GM18517 (cell line): ENCODE data around the gene NAALADL2.

ENCODE experiments used
- ATAC-seq: cut with Tn5 transposase; IDR thresholded peaks from one replicate; pipeline ENCODE4 v1.9.1; 2021; ENCODE audit warnings: mild to moderate bottlenecking, moderate library complexity; ENCODE audit not compliant: unreplicated experiment

NAALADL2 gene

DNA sequence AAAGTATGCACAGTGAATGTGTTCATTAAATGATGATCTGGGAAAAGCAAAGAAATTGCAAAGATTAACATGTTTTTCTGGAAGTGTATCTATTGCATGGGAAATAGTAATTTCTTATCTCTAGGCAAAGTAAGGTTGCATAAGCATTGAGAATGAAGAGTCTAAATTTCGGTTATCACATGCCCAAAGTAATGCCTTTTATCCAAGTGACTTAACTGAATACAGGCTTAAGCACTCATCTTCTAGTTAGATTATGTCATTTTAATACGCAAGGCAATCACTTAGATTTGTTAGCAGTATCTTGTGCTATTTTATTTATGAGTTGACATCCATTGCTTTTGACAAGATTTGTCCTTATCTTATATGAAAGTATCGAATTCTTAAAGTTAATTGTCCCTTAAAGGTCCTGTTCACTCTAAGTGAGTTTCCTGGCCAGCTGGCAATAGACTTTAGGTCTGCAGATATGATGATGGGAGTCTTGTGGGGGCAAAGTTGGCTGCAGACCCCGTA, 100.5 kb downstream of the NAALADL2 start:
- no peak for ATAC-seq

DNA sequence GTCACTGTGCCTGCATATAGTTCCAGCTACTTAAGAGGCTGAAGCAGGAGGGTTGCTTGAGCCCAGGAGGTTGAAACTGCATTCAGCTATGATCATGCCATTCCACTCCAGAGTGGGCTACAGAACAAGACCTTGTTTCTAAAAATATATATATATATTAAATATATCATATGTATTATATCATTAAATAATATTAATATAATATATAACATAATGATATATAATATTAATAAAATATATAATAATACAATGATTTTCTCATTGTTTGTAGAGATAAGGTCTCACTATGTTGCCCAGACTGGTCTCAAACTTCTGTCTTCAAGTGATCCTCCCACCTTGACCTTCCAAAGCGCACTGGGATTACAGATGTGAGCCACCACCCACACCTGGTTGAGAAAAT, 101.8 kb downstream of the NAALADL2 start:
- no peak for ATAC-seq

DNA sequence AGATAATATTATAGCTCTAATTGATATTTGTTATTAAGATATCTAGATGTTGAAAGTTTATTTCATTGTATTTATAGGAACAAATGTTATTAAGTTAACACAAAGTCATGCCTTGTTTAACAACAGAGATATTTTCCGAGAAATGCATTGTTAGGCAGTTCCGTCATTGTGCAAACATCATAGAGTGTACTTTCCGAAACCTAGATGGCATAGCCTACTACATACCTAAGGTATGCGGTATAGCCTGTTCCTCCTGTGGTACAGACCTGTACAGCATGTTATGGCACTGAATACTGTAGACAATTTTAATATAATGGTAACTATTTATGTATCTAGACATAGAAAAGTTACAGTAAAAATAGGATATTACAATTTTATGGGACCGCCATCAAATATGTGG, 114.3 kb downstream of the NAALADL2 start:
- no peak for ATAC-seq

DNA sequence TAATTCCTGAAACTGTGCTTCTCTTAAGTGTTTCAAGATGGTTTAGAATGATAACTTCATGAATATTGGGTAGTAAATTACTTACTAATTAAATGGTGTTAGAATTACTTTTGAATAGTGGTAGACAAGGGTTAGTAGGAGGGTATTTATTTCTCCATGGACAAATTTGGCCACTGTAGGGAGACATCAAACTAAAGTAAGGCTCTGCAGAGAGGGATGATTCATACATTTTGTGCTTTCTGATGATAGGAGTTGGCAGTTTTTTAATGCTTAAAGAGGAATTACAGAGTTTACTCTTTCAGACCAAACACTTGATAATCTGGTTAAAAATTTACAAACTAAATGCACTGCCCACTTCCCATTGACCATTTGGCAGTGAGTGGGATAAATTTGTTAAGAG, 127.6 kb downstream of the NAALADL2 start:
- no peak for ATAC-seq

DNA sequence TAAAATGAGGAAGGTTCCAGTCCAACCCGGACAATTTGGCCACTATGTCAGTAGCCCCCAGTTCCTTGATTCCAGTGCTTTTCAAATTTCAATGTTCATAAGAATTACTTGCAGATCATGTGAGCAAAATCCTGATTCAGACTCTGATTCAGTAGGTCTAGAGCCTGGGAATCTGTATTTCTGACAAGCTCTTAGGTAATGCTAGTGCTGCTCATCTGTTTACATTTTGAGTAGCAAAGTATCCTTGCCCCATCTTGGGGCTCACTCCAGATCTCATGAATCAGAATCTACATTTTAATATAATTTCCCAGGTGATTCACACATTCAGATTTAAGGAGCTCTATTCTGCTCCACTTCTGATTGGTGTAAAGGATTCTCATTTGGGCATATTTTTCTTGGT, 142.0 kb downstream of the NAALADL2 start:
- no peak for ATAC-seq

DNA sequence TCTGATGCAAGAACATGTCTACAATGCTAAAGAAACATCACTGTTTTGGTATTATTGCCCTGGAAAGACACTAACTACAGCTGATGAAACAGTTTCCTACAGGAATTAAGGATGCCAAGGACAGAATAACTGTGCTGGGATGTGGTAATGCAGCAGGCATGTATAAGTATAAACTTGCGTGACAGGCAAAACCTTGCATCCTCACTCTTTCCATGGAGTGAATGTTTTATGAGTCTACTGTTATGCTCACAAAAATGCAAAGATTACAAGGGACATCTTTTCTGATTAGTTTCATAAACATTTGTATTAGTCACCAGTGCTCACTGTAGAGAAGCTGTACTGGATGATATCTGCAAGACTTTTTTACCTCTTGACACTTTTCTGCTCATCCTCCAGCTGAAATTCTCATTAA, 143.6 kb downstream of the NAALADL2 start:
- no peak for ATAC-seq

DNA sequence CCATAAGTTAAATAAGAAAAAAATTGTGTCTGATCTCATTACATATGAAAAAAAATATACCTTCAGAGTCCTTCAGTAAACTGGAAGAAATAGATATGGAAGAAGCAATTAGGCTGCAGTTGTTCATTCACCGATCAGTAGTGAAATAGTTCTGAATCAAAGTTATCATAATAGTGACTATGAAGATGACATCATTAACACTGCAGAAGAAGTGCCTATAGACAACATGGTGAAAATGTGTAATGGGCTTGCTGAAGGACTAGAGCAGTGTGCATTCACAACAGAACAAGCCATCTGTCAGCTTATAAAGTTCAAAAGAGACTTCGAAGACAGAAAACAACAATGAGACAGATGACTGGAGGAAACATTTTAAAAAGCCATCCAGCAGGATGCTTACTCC, 144.5 kb downstream of the NAALADL2 start:
- ATAC-seq, result no peak

DNA sequence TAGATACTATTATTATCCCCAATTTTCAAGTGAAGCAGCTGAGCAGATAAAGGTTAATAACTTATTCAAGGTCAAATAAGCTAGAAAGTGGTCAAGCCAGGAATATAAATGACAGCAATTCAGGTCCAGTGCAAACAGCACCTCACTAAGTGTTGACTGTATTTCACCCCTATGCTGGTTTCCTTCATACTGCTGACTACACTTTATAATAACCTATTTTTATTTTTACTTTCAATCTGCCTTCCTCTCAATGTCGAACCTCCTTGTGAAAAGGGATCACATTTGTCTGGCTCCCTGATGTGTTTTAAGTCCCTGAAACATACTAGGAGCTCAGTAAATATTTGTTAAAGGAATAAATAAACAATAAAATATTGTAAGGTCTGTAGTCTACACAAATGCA, 146.1 kb downstream of the NAALADL2 start:
- ATAC-seq, result no peak

DNA sequence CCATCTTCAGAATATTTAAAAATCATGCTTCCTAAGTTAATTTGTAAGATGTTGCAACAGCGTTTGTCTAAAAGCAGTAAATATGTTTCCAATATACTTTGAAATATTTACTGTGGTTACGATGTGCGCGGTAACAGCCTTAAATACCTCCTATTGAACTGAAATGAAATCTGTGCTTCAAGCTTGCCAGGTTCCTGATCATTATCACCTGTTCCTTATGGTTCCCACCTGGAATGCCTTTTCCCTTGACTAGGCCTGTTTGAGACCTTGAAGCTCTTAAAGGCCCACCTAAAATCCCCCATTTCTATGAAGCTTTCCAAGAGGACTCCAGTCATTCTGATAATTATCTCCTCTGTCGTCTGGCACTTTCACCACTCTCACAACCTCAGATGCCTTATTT, 146.7 kb downstream of the NAALADL2 start:
- no peak for ATAC-seq

DNA sequence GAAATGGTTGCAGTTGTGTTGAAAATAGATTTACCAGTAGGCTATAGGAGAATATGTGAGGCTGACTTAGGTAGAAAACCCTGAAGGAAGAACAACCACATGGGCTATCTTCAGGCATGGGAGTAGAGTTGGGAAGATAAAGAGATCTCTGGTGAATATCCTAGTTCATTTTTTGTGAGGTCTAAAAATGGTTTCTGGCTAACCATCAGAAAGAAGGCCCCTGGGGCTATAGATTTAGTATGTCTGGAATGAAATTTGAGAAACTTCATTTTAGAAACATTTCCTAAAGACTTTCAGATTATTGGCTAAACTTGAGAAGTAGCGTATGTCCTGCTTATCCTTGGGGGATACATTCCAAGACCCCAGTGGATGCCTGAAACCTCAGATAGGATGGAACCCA, 148.2 kb downstream of the NAALADL2 start:
- ATAC-seq, result no peak

DNA sequence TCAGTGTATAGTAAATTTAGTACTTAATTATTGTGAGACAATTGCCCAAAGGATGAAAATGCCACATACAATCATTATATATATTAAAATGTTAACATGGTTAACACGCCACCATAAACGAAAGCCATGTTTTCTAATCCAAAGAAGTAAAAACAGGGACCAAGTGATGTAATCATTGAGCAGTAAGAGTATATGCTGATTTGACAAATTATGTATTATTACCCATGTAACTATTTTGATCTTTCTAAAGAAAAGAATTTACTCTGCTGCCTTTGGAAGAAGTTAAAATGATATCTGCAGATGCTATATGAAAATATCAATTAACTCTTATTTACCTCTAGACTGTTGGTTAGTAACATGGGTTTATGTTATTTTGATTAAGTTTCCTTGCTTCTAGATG, 150.2 kb downstream of the NAALADL2 start:
- no peak for ATAC-seq

DNA sequence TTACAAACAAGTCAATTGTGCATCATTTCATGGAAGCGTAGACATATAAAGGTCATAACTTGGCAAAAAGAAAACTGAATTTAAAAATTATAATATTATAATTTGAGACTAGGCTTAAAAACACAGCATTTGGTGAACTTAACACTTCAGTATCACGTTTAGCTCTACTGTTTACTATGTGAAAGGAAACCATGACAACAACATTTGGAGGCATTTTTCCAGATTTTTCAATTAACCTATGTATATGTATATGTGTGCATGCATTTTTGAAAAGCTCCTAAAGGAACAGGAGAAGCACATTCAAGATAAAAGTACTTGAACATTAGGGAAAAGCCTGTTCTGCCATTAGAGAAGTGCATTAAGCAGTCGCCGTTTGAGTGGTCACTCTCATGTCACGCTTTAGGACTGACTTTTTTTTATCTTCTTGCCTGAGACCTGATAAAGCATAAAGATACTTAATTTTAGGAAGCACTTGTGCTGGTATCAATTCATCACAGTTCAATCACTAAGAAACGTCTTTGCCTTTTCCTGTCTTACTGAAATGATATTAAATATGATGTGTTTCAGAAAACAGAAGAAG, 156.0 kb downstream of the NAALADL2 start:
- ATAC-seq, result no peak

DNA sequence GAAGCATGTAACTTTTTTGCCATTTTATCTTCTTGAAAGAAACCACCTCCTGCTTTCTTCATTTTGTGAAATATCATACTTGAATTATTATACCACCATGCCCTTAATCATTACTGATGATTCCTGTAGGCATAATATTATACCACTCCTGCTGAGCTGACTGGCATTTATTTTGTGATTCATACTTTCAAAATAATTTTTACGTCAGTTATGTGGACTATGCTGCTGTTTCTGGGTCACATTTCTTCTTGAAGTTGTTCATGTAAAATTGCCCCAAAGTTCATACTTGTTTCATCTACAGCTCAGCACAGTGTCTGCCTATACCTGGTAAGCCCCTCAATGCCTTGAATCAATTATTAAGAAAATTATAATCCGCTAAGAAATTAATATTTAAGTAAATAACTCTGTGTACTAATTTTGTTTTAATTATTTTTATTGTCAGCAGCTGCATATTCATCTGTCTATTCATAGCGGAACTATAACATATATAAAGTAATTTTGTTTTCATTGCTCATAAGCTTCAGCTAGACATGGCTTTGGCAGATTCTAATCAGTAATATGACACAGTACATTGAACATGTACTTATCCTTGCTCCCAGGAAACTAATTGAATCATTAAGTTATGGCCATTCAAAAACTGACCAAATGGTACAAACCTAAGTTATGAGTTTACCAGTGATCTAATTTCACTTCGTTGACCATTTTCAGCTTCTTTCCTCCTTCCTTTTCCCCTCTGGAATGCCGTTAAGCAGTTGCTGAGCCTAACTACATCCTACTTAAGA, 160.0 kb downstream of the NAALADL2 start:
- no peak for ATAC-seq

DNA sequence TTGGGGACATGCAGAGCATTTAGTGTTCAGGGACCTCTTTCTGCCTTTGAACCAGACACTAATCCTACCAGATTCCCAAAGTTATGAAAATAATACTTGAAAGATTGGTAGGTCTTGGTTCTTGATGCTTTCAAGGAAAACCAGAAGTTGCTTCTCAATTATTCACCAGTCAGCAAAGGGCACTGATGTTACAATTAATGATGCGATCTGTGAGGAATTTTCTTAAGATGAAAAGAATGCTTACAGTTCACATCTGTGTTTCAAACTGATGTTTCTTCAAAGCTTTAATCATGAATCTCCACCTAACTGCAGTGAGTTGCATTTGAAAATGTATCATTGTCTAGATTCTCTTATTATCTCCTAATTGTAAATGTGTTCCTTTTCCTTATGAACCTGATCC, 161.0 kb downstream of the NAALADL2 start:
- no peak for ATAC-seq

DNA sequence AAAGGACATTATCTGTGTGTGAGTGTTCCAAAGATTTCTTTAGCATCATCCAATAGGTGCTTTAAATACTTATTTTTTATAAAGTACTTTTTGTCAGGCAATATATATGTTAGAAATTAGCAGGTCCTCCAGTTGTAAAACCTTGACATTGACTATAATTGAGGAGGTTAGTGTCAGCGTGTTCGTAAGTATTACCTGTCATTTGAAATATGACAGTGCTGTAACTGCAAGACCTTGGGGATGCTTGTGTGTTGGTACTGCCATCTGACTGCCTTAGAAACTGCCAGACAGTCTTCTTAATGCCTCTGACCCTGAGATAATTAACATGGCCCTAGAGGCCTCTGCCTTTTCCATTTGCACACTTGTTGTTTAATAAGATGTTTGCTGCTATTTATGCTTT, 170.7 kb downstream of the NAALADL2 start:
- no peak for ATAC-seq

DNA sequence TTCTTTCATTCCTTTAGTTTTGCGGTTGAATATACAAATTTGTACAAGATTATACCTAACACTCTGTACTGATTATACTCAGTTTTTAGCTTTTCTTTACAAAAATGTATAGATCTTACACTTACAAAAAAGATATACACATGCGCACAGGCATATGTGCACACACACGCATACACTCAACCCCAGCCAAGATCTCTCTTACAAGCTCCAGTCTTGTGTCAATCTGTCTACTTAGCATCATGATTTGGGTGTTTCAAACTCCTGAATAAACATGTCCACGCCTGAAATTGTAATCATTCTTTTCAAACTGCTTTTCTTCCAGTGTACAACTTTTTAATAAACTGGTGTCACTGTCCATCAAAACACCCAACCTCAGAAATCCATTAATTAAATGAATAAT, 180.7 kb downstream of the NAALADL2 start:
- ATAC-seq, result no peak

DNA sequence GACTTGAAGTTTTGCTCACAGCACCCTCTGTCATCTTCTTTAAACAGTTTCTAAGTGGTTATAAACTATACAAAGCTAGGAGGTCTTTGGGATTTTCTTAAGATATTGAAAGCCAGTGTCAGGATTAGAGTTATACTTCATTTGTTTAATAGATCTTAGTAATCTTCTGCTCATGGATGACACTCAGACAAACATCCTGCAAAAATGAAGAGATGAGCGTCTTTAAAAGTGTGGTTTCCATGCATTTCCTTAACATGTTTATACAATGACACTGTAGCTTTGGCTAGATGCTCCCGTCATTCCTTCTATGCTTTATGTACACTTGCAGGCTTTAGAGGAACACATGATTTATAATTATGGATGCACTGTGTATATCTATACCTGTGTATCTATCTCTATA, 182.2 kb downstream of the NAALADL2 start:
- ATAC-seq, result no peak

DNA sequence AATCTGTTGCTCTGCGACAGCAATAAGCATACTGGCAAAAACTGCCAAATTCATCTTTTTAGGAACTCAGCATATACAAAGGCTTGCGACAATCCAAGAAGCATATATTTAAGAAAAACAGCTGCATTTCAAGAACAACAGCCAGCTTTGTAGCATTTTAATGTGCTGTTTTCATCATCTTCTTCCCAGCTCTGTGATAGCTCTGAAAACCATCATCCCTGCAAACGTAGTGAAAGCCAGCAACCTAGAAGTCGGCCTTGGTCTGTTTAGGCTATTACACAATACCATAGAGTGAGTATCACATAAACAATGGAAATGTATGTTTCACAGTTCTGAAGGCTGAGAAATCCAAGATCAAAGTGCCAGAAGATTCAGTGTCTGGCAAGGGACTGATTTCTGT, 187.5 kb downstream of the NAALADL2 start:
- ATAC-seq, result no peak

DNA sequence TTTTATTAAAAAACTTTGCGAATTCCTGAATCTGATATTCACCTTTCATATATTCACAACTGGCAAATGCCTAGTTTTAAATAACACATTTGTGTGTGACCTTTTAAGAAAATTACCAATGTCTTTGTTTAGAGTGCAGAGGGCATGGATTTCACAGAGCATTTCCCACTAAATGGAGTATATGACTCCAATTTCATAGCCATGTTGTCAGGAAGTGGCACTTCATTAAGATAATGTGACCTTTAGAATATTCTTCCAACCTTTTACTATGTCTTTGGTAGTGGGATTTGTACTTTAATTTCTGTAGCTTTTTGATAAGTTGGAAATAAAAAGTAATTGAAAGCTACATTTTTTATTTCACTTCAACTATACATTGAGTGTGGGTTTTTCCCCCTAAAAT, 188.7 kb downstream of the NAALADL2 start:
- no peak for ATAC-seq

DNA sequence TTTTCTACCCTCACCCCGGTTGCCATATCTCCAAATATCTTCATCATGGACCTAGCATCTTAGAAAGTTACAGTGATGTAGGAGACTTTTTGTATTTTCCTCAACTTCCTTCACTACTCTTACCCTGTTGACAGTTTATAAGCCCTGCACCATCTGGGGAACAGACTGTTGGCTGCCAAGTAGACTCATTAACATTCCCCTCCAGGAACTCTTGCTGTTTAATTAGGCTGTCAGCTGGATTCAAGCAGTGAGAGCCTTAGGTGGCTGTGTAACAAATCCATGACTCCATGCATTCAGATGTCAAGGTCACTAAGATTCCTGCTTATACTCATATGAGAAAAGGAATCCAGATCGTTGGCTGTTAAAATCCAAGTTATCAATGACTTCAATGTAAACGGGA, 198.3 kb downstream of the NAALADL2 start:
- ATAC-seq, result no peak

DNA sequence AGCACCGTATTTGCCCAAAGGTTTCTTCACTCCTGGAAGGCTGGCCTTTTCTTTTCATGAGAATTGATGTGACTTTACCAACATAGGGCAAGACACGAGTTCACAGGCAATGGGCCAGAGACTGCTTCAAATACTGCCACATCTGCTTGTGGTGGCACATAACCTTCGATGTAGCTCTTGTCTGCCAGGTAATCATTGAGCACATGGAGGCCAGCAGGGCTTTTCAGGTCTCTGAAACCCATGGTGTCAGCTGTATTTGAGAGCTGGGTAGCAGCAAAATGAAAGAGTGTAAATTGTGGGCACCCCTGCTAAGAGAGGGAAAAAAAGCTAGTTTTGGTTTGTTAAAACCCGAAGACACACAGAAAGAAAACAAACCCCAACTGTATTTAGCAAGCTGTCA, 200.7 kb downstream of the NAALADL2 start:
- no peak for ATAC-seq

DNA sequence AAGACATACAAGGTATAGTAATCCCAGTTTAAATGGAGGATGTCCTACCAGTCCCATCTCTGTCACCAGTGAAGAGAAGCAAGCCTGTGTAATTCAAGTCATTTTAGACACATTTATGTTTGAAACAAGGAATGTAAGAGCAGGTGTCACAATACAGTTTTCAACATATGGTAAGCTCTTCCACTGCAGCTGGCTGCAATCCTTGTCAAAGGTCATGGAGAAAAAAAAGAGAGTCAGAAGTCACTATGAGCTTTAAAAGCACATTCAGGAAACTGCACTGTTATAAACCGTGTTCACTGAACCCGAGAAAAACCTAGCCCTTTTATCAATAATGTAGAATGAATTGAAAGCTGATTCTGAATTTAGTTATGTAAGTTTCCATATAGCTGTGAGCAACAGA, 206.4 kb downstream of the NAALADL2 start:
- ATAC-seq, result no peak
